Measurements from ENCODE around the gene CAPN2. TPM values are rescaled to one million over a fixed set of nuclear protein-coding genes. Genes with fewer than 3 reads are reported as not detected.
"Not testable (repeated sequence)": the region's sequence is repeated elsewhere in the genome, so short reads cannot be mapped to it uniquely, and the experiment has no call there.

CAPN2 gene
- total RNA-seq, 2 donors from 2014 or later, result 42.8 to 73.0 TPM

GRCh38 chr1:223736638-223737037 lies 24.3 kb downstream of the CAPN2 start:
- not testable (repeated sequence) for H3K9me3 Mint-ChIP-seq; ATAC-seq (replicated peaks); H3K4me3 Mint-ChIP-seq; H3K4me1 Mint-ChIP-seq; H3K27me3 Mint-ChIP-seq
- Mint-ChIP-seq H3K27ac (peak overlapping the region; percentile 70), H3K36me3 (ENCODE audit: low read depth) (peaks cover 33% of the 10 kb centered on the region)

- H3K9me3 Mint-ChIP-seq, result no peaks in the 10 kb centered on the region
- H3K27ac Mint-ChIP-seq, result no peak overlapping the region
- no peak for ATAC-seq (replicated peaks)
- H3K4me3 Mint-ChIP-seq, result no peak overlapping the region
- H3K36me3 Mint-ChIP-seq (ENCODE audit: low read depth), result peaks cover 29% of the 10 kb centered on the region
- H3K27me3 Mint-ChIP-seq, result no peaks in the 10 kb centered on the region
- peaks cover 4% of the 10 kb centered on the region for H3K4me1 Mint-ChIP-seq
Measured at GRCh38 chr1:223737342-223737741, 25.0 kb downstream of the CAPN2 start.

- H3K9me3 Mint-ChIP-seq, result no peaks in the 10 kb centered on the region
Measured at GRCh38 chr1:223738465-223739365, 26.4 kb downstream of the CAPN2 start.

GRCh38 chr1:223739366-223740037 lies 27.2 kb downstream of the CAPN2 start:
- no peak overlapping the region for H3K4me3 Mint-ChIP-seq
- H3K4me1 Mint-ChIP-seq, result no peaks in the 10 kb centered on the region
- ATAC-seq (replicated peaks), result no peak
- H3K36me3 Mint-ChIP-seq (ENCODE audit: low read depth), result peaks cover 35% of the 10 kb centered on the region
- H3K27me3 Mint-ChIP-seq, result no peaks in the 10 kb centered on the region
- no peak overlapping the region for H3K27ac Mint-ChIP-seq
- H3K9me3 Mint-ChIP-seq, result no peaks in the 10 kb centered on the region

More at GRCh38 chr1:223738465-223739365, 26.4 kb downstream of the CAPN2 start:
- no peak overlapping the region for H3K4me3 Mint-ChIP-seq
- peak overlapping the region; percentile 65 for H3K27ac Mint-ChIP-seq
- H3K36me3 Mint-ChIP-seq (ENCODE audit: low read depth), result peaks cover 32% of the 10 kb centered on the region
- no peaks in the 10 kb centered on the region for H3K4me1 Mint-ChIP-seq
- ATAC-seq (replicated peaks), result no peak
- no peaks in the 10 kb centered on the region for H3K27me3 Mint-ChIP-seq

GRCh38 chr1:223740038-223740736 lies 27.8 kb downstream of the CAPN2 start:
- H3K36me3 Mint-ChIP-seq (ENCODE audit: low read depth), result peaks cover 35% of the 10 kb centered on the region
- H3K27ac Mint-ChIP-seq; H3K9me3 Mint-ChIP-seq; H3K4me1 Mint-ChIP-seq; ATAC-seq (replicated peaks); H3K27me3 Mint-ChIP-seq; H3K4me3 Mint-ChIP-seq: not testable (repeated sequence)

GRCh38 chr1:223741861-223742260 lies 29.5 kb downstream of the CAPN2 start:
- no peak overlapping the region for H3K27ac Mint-ChIP-seq
- peaks cover 50% of the 10 kb centered on the region for H3K36me3 Mint-ChIP-seq (ENCODE audit: low read depth)
- no peak for ATAC-seq (replicated peaks)
- no peak overlapping the region for H3K4me3 Mint-ChIP-seq
- H3K4me1 Mint-ChIP-seq, result peaks cover under 1% of the 10 kb centered on the region
- no peaks in the 10 kb centered on the region for H3K9me3 Mint-ChIP-seq
- no peaks in the 10 kb centered on the region for H3K27me3 Mint-ChIP-seq

GRCh38 chr1:223742856-223743517 lies 30.6 kb downstream of the CAPN2 start:
- Mint-ChIP-seq H3K27me3 (no peaks in the 10 kb centered on the region), H3K27ac (peak overlapping the region; percentile 36), H3K4me1 (peaks cover 12% of the 10 kb centered on the region), H3K36me3 (ENCODE audit: low read depth) (peaks cover 60% of the 10 kb centered on the region), H3K9me3 (no peaks in the 10 kb centered on the region), H3K4me3 (no peak overlapping the region)
- no peak for ATAC-seq (replicated peaks)

GRCh38 chr1:223745731-223746130 lies 33.4 kb downstream of the CAPN2 start:
- peaks cover 54% of the 10 kb centered on the region for H3K36me3 Mint-ChIP-seq (ENCODE audit: low read depth)

GRCh38 chr1:223747838-223748335 lies 35.5 kb downstream of the CAPN2 start:
- H3K27me3 Mint-ChIP-seq, result no peaks in the 10 kb centered on the region
- ATAC-seq (replicated peaks), result peak; percentile 71
- H3K9me3 Mint-ChIP-seq, result no peaks in the 10 kb centered on the region
- H3K36me3 Mint-ChIP-seq (ENCODE audit: low read depth), result peaks cover 73% of the 10 kb centered on the region
- H3K27ac Mint-ChIP-seq, result peak overlapping the region; percentile 4
- peaks cover 13% of the 10 kb centered on the region for H3K4me1 Mint-ChIP-seq
- H3K4me3 Mint-ChIP-seq, result peak overlapping the region; percentile 70

More at GRCh38 chr1:223745731-223746130, 33.4 kb downstream of the CAPN2 start:
- Mint-ChIP-seq H3K9me3 (no peaks in the 10 kb centered on the region), H3K4me3 (no peak overlapping the region), H3K27me3 (no peaks in the 10 kb centered on the region), H3K4me1 (peaks cover 13% of the 10 kb centered on the region), H3K27ac (no peak overlapping the region)
- no peak for ATAC-seq (replicated peaks)

- H3K27ac Mint-ChIP-seq, result peak overlapping the region; percentile 4
- peak; percentile 88 for ATAC-seq (replicated peaks)
- peaks cover 78% of the 10 kb centered on the region for H3K36me3 Mint-ChIP-seq (ENCODE audit: low read depth)
Measured at GRCh38 chr1:223748405-223748772, 36.0 kb downstream of the CAPN2 start.

GRCh38 chr1:223748773-223749733 lies 36.7 kb downstream of the CAPN2 start:
- peak overlapping the region; percentile 70 for H3K4me3 Mint-ChIP-seq
- no peaks in the 10 kb centered on the region for H3K27me3 Mint-ChIP-seq
- H3K4me1 Mint-ChIP-seq, result peaks cover 13% of the 10 kb centered on the region
- peaks cover 77% of the 10 kb centered on the region for H3K36me3 Mint-ChIP-seq (ENCODE audit: low read depth)
- ATAC-seq (replicated peaks), result peak; percentile 62
- peak overlapping the region; percentile 63 for H3K27ac Mint-ChIP-seq
- H3K9me3 Mint-ChIP-seq, result no peaks in the 10 kb centered on the region

More at GRCh38 chr1:223748405-223748772, 36.0 kb downstream of the CAPN2 start:
- no peaks in the 10 kb centered on the region for H3K9me3 Mint-ChIP-seq
- peaks cover 13% of the 10 kb centered on the region for H3K4me1 Mint-ChIP-seq
- no peaks in the 10 kb centered on the region for H3K27me3 Mint-ChIP-seq
- H3K4me3 Mint-ChIP-seq, result peak overlapping the region; percentile 70

- H3K27ac Mint-ChIP-seq, result peak overlapping the region; percentile 37
- no peak overlapping the region for H3K4me3 Mint-ChIP-seq
- peaks cover 13% of the 10 kb centered on the region for H3K4me1 Mint-ChIP-seq
- no peaks in the 10 kb centered on the region for H3K9me3 Mint-ChIP-seq
- H3K36me3 Mint-ChIP-seq (ENCODE audit: low read depth), result peaks cover 82% of the 10 kb centered on the region
- no peaks in the 10 kb centered on the region for H3K27me3 Mint-ChIP-seq
- ATAC-seq (replicated peaks), result no peak
Measured at GRCh38 chr1:223750730-223751570, 38.6 kb downstream of the CAPN2 start.
